Measurements from ENCODE around the gene RCBTB1.

The RCBTB1 gene

DNA sequence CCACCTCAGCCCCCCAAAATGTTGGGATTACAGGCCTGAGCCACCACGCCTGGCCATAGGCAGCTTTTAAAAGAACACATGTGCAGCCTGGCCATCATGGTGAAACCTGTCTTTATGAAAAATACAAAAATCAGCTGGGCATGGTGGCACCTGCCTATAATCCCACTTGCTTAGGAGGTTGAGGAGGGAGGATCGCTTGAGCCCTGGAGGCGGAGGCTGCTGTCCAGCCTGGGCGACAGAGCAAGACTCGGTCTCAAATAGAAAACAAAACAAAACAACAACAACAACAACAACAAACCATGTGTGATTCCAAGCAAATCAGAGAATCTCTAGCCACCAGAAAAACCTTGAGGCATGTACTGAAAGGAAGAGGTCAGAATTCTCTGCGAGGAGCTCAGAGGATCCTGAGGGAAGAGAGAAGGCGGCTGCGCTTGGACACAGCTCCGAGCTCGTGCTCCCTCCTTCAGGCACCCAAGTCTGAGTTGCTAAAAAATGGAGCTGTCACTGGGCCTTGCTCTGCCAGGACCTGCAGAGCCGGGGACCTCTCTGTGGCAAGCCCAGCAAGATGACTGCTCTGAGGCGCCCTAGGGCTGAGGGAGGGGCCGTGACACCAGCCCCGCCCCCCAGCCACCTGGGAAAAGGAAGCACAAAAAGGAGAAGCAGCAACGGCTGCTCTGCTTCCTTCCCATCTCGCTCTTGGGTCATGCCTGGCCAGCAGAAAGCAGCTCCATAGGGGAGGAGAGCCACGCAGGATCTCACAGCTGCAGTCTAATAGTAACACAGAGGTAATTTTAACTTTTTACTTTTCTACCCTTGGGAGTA lies 42.7 kb upstream of the RCBTB1 start, which contains the start of gene ARL11:
Gene ARL11, plus strand, starts transcription at position 677 of the 822 bp plus-strand sequence. CDS start 1,941 bp downstream, outside the sequence.
- TF ChIP-seq, protein P1, sequence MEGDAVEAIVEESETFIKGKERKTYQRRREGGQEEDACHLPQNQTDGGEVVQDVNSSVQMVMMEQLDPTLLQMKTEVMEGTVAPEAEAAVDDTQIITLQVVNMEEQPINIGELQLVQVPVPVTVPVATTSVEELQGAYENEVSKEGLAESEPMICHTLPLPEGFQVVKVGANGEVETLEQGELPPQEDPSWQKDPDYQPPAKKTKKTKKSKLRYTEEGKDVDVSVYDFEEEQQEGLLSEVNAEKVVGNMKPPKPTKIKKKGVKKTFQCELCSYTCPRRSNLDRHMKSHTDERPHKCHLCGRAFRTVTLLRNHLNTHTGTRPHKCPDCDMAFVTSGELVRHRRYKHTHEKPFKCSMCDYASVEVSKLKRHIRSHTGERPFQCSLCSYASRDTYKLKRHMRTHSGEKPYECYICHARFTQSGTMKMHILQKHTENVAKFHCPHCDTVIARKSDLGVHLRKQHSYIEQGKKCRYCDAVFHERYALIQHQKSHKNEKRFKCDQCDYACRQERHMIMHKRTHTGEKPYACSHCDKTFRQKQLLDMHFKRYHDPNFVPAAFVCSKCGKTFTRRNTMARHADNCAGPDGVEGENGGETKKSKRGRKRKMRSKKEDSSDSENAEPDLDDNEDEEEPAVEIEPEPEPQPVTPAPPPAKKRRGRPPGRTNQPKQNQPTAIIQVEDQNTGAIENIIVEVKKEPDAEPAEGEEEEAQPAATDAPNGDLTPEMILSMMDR (IDR thresholded peaks at IDR 0.05; ENCODE audit: extremely low read depth, missing control alignments), result no peak
- DNase-seq (ENCODE audit: low spot score), result peak; percentile 86

DNA sequence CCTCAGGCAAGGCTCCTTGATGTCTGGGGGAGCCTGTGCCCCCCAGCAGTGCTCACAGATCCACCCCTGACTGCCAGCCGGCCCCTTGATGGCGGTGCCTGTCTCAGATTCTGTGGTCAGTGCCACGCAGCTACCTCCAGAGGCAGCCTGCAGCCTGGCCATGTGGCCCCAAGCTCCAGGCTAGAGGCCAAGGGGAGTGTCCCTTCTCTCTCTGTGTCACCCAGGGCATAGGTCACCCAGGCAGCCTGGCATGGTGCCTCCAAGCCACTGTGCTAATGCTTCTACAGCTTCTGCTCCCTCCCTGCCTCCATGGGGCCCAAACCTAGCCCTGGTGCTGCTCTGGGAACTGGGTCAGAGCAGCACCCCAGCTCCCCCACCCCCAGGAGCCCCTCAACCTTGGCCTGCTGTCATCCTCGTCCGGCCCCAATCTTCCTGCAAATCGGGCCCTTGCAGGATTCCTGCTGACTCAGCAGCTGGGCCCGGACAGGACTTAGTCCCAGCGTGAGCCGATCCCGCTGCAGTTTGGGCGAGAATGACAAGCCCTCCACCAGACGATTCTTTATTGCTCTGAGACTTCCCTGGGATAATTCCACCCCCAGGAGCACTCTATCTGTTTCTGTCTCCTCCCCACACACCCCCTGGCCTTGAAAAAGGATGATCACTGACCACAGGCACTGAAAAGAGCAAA lies 40.2 kb upstream of the RCBTB1 start:
- TF ChIP-seq, protein P1 (IDR thresholded peaks at IDR 0.05; ENCODE audit: extremely low read depth, missing control alignments), result no peak
- DNase-seq (ENCODE audit: low spot score), result no peak

DNA sequence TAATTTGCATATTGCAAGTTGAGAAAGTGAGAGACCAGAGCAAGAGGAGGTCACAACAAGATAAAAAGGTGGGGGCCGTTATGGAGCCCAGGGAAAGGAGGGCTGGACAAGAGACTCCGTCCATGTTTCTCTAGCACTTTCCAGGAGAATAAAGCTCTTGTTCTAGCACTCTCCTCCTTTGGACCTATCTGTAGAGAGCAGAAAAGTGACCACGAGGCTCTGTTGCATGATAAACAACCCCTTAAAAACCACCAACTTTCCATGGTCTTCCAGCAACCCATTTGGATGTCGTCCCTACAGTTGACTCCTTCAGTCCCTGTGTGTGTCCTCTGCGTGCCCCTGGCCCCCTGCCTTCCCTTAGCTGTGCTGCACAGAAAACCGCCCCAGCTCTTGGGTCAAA lies 38.9 kb upstream of the RCBTB1 start:
- TF ChIP-seq, protein P1 (IDR thresholded peaks at IDR 0.05; ENCODE audit: extremely low read depth, missing control alignments), result no peak
- no peak for DNase-seq (ENCODE audit: low spot score)

DNA sequence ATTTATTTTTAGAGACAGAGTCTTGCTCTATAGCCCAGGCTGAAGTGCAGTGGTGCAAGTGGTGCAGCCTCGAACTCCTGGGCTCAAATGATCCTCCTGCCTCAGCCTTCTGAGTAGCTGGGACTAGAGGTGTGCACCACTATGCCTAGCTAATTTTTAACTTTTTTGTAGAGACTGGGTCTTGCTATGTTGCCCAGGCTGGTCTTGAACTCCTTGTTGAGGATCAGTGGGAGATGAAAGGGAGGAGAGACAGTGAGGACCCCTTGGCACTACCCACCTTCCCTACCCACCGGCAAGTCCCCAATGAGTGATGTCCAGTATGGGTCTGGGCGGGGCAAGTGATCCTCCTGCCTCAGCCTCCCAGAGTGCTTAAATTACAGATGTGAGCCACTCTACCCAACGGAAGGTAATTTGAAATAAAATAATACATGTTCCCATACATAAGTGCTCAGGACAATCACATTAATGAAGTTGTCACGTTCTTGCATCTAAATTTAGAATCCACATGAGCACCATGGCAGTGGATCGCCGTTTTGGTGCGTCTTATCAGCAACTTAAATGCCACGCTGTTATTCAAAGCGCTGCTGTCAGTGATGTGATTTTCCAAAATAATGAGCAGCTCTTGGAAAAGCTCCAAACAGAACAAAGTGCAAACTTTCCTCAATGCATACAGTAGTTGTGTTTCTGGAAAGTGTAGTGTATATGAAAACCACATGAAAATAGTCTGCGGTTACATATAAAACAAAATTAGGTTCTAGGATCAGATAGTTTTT lies 37.0 kb upstream of the RCBTB1 start:
- DNase-seq (ENCODE audit: low spot score), result no peak
- TF ChIP-seq, protein P1 (IDR thresholded peaks at IDR 0.05; ENCODE audit: extremely low read depth, missing control alignments), result no peak

DNA sequence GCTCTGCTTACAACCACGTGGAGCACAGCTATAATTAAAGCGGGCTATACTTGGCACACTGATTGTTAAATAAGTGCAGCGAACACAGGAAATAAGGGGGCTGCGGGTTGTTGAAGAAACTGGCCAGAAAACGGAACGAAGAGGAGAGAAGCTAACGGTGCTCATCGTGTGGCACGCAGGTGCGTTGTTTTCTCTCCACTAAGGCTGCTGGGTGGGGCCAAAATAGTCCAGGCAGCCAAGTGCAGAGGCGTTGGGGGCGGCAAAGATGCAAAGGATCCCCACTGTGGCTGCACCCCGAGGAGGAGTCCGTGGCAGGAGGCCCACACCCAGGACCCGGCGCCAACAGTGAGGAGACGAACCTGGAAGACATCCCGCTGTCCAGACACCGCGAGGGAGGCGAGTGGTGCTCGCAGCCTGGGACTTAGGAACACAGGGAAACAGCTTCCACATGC lies 34.8 kb upstream of the RCBTB1 start:
- TF ChIP-seq, protein P1 (IDR thresholded peaks at IDR 0.05; ENCODE audit: extremely low read depth, missing control alignments), result no peak
- DNase-seq (ENCODE audit: low spot score), result no peak

DNA sequence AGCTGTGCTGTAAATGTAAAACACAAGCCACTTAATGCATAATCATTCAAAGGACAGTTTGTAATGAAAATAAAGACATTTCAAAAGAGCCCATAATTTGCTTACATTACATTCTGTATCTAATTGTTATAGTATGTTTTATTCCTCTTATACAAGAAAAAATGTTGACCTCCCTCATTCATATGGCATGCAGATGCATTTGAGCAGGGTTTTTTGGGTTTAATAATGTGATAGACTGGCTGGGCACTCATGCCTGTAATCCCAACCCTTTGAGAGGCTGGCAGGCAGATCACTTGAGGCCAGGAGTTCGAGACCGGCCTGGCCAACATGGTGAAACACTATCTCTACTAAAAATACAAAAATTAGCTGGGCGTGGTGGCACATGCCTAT lies 31.3 kb upstream of the RCBTB1 start:
- TF ChIP-seq, protein P1 (IDR thresholded peaks at IDR 0.05; ENCODE audit: extremely low read depth, missing control alignments), result no peak
- no peak for DNase-seq (ENCODE audit: low spot score)
